HCT116 (cell line): ENCODE data around the gene TPX2. TPM values are rescaled to one million over a fixed set of nuclear protein-coding genes. Genes with fewer than 3 reads are reported as not detected.

ENCODE experiments used
- ATAC-seq: fragments of 200-7000 bp; cut with Tn5 transposase; 2 replicates; pipeline ENCODE4 v1.9.1; 2020; ENCODE audit warnings: mild to moderate bottlenecking, moderate library complexity
- BruUV-seq: library from RNA; stranded (reverse); fragments of 400-500 nt; replicated peaks from 2 replicates; lab custom pipeline; 2021; lab: Mats Ljungman, UMichigan
- CTCF ChIA-PET: fragments of 300-600 bp; sonication (Branson Sonifier 250); formaldehyde crosslinking; loops from one replicate; lab custom pipeline; 2021; ENCODE audit warnings: antibody characterized with exemption; lab: Charles Lee
- POLR2A ChIA-PET: fragments of 300-600, 350-600 bp; sonication (Branson Sonifier 250); formaldehyde crosslinking; loops from one replicate; lab custom pipeline; 2021; ENCODE audit warnings: antibody characterized with exemption; lab: Charles Lee
- RAD21 ChIA-PET, 2 experiments: fragments of 300-600 bp; sonication (Branson Sonifier 250); formaldehyde crosslinking; loops; one replicate each; lab custom pipeline; 2023; ENCODE audit warnings: low total read pairs in 2 of 2; ENCODE audit not compliant: uncharacterized antibody in 2 of 2, unreplicated experiment in 2 of 2, low non-redundant PET in 1 of 2; lab: Charles Lee
- DNase-seq: peaks from one replicate; pipeline ENCODE4 v3.0.0-alpha.2; 2010; ENCODE audit warnings: low read depth, low spot score
- H2AFZ ChIP-seq: fragments of 200-600 bp; shearing (Covaris generic), sonication (generic); 2 replicates; pipeline ENCODE4 v1.6.1; 2017; ENCODE audit warnings: low read depth, mixed run types, mixed read lengths, antibody characterized with exemption, low read length; ENCODE audit not compliant: poor library complexity, severe bottlenecking
- H3K27ac ChIP-seq: 2 replicates; pipeline ENCODE4 v1.5.1; 2012; ENCODE audit warnings: low read depth, low read length
- H3K27me3 ChIP-seq: fragments of 200-600 bp; sonication (generic); 2 replicates; pipeline ENCODE4 v1.6.1; 2016; ENCODE audit warnings: mixed run types, low read length, mixed read lengths; ENCODE audit not compliant: insufficient read depth
- H3K36me3 ChIP-seq, 2 experiments: fragments of 200-500 bp in 1 of 2; fragments of 200-600 bp in 1 of 2; sonication (Bioruptor generic) in 1 of 2; sonication (generic) in 1 of 2; 2 replicates each; pipeline versions ENCODE4 v1.5.1 to v1.6.1; 2014 to 2016; ENCODE audit warnings: low read length in 2 of 2, inconsistent platforms in 1 of 2, mixed read lengths in 1 of 2, mixed run types in 1 of 2; ENCODE audit not compliant: insufficient read depth in 2 of 2, control insufficient read depth in 1 of 2
- H3K4me1 ChIP-seq, 2 experiments: fragments of 200-600 bp in 1 of 2; sonication (generic) in 1 of 2; 2 replicates each; pipeline versions ENCODE4 v1.5.1 to v1.6.1; 2012 to 2017; ENCODE audit warnings: low read length in 2 of 2, inconsistent platforms in 1 of 2, mild to moderate bottlenecking in 1 of 2, mixed read lengths in 1 of 2, mixed run types in 1 of 2, moderate library complexity in 1 of 2; ENCODE audit not compliant: insufficient read depth in 2 of 2, control insufficient read depth in 1 of 2
- H3K4me2 ChIP-seq: fragments of 200-600 bp; sonication (generic); 2 replicates; pipeline ENCODE4 v1.6.1; 2017; ENCODE audit warnings: mixed run types, low read length, mixed read lengths
- H3K4me3 ChIP-seq, 2 experiments: fragments of 200-600 bp in 1 of 2; sonication (generic) in 1 of 2; replicated peaks in 1 of 2; 2 replicates each; pipeline ENCODE4 v1.5.1; 2011 to 2016; ENCODE audit warnings: low read length in 2 of 2, control low read depth in 1 of 2, low read depth in 1 of 2, mild to moderate bottlenecking in 1 of 2, mixed read lengths in 1 of 2, mixed run types in 1 of 2
- H3K79me2 ChIP-seq: fragments of 200-600 bp; sonication (generic); 2 replicates; pipeline ENCODE4 v1.6.1; 2017; ENCODE audit warnings: mild to moderate bottlenecking, mixed run types, low read length, moderate library complexity, mixed read lengths; ENCODE audit not compliant: insufficient read depth
- H3K9ac ChIP-seq: fragments of 200-600 bp; sonication (generic); 2 replicates; pipeline ENCODE4 v1.6.1; 2016; ENCODE audit warnings: low read length, mixed read lengths
- H3K9me2 ChIP-seq: fragments of 200-600 bp; sonication (generic), shearing (Covaris generic); 2 replicates; pipeline ENCODE4 v1.6.1; 2017; ENCODE audit warnings: mixed run types, mild to moderate bottlenecking, moderate library complexity; ENCODE audit not compliant: insufficient read depth
- H3K9me3 ChIP-seq, 2 experiments: fragments of 200-500 bp in 1 of 2; fragments of 200-600 bp in 1 of 2; sonication (Bioruptor generic) in 1 of 2; sonication (generic) in 1 of 2; 2 replicates each; pipeline ENCODE4 v1.6.1; 2014 to 2017; ENCODE audit warnings: low read length in 2 of 2, mixed read lengths in 2 of 2, inconsistent platforms in 1 of 2, low read depth in 1 of 2, mild to moderate bottlenecking in 1 of 2, mixed run types in 1 of 2, moderate library complexity in 1 of 2; ENCODE audit not compliant: control insufficient read depth in 1 of 2, insufficient read depth in 1 of 2
- H4K20me1 ChIP-seq: fragments of 200-600 bp; sonication (generic), shearing (Covaris generic); 2 replicates; pipeline ENCODE4 v1.6.1; 2017; ENCODE audit warnings: mixed run types, mild to moderate bottlenecking, moderate library complexity; ENCODE audit not compliant: insufficient read depth
- CBX3 ChIP-seq: IDR thresholded peaks from 2 replicates; pipeline ENCODE4 v1.6.1; 2012; ENCODE audit warnings: low read depth
- CEBPB ChIP-seq: IDR thresholded peaks from 2 replicates; pipeline ENCODE4 v1.6.1; 2012; ENCODE audit warnings: low read depth
- EGR1 ChIP-seq: IDR thresholded peaks from 2 replicates; pipeline ENCODE4 v1.6.1; 2012; ENCODE audit warnings: low read depth
- ELF1 ChIP-seq: IDR thresholded peaks from 2 replicates; pipeline ENCODE4 v1.6.1; 2012; ENCODE audit warnings: low read depth, borderline replicate concordance
- EZH2phosphoT487 ChIP-seq: fragments of 200-600 bp; IDR thresholded peaks from 2 replicates; pipeline ENCODE4 v1.6.1; 2018; ENCODE audit warnings: antibody characterized with exemption, borderline replicate concordance
- JUND ChIP-seq: IDR thresholded peaks from 2 replicates; pipeline ENCODE4 v1.6.1; 2012
- POLR2AphosphoS5 ChIP-seq: IDR thresholded peaks from 2 replicates; pipeline ENCODE4 v1.6.1; 2011; ENCODE audit warnings: mild to moderate bottlenecking, low read depth, low read length, moderate library complexity
- RAD21 ChIP-seq: IDR thresholded peaks from 2 replicates; pipeline ENCODE4 v1.6.1; 2012; ENCODE audit warnings: low read depth, mild to moderate bottlenecking
- SRF ChIP-seq: IDR thresholded peaks from 2 replicates; pipeline ENCODE4 v1.6.1; 2012; ENCODE audit warnings: low read depth
- TCF7L2 ChIP-seq: IDR thresholded peaks from 2 replicates; pipeline ENCODE4 v1.7.0; 2011; ENCODE audit warnings: borderline replicate concordance, inconsistent platforms; ENCODE audit not compliant: insufficient read depth, insufficient read length; ENCODE audit errors: extremely low read depth
- ZFX ChIP-seq: fragments of 450-650 bp; IDR thresholded peaks from 2 replicates; pipeline ENCODE4 v1.6.1; 2017
- intact Hi-C: fragments of 100-400 bp; cut with micrococcal nuclease; formaldehyde crosslinking; loops from 2 replicates; pipeline ENCODE4 v1.10.0; 2022
- total RNA-seq: library from RNA; stranded (reverse); gene quantifications from one replicate; pipeline ENCODE4 v1.2.1, GENCODE V29; 2021; ENCODE audit not compliant: unreplicated experiment
- TF ChIP-seq, protein P1 (sequence below), 3 experiments: fragments of 200-600 bp in 1 of 3; sonication (generic) in 1 of 3; IDR thresholded peaks in 2 of 3; conservative IDR thresholded peaks in 1 of 3; 2 replicates each; pipeline ENCODE4 v1.5.1; 2012 to 2017; ENCODE audit warnings: low read depth in 2 of 3, low read length in 2 of 3, antibody characterized with exemption in 1 of 3, borderline replicate concordance in 1 of 3, control low read depth in 1 of 3, mild to moderate bottlenecking in 1 of 3, mixed read lengths in 1 of 3, mixed run types in 1 of 3, moderate library complexity in 1 of 3; ENCODE audit not compliant: insufficient read depth in 1 of 3
- TF ChIP-seq, protein P2 (sequence below): IDR thresholded peaks from 2 replicates; pipeline ENCODE4 v1.6.1; 2012; ENCODE audit warnings: low read depth
- TF ChIP-seq, protein P3 (sequence below): IDR thresholded peaks from 2 replicates; pipeline ENCODE4 v1.6.1; 2012

Gene TPX2
- total RNA-seq, 1 experiment from 2014 or later = 163 TPM

DNA sequence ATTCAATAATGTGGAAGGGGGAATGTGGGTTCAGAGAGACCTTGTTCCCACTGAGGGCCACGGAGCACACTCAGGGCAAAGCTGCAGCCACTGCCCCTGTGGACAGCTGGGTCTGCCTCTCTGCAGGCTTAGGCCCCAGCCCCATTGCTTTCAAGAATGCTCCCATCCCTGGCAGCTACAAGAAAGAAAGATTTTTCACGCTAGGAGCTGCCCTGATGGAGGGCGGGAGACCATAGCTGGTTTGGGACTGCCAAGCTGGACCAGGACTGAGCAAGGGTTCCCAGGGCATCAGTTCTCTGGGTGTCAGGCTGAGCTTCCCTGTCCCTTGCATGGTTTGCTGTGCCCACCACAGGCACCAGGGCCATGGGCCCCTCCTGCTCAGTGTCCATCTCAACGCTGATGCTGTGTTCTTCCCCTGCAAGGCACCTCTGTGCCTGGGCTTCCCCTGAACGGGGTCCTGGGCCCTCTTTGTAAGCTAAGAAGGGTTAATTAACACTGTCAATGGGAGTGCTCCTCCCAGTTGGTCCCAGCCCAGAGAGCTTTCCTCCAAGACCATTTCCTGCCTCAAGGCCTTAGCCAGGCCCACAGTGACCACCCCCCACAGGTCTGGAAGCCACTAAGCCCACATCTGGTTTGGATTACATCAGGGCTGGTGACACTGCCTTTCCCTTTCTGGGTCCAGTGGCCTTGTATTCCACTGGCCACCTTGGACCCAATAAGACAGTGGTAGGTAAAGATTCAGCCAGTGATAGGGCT is 97.9 kb downstream of the TPX2 start:
- H3K79me2 ChIP-seq = no peaks in the 10 kb centered on the region
- H3K4me2 ChIP-seq = peak overlapping the region; percentile 58
- H3K4me1 ChIP-seq = peaks cover 24 to 54% of the 10 kb centered on the region in 2 experiments
- H2AFZ ChIP-seq = no peak overlapping the region
- intact Hi-C loops = no loop called here
- H3K27me3 ChIP-seq = no peaks in the 10 kb centered on the region
- RAD21 ChIA-PET = interaction anchor here in 1 of 2 experiments (1.0 kb wide), 1 partner anchor 13 kb away, joined by 3 read pairs; no protein-coding TSS in a partner anchor
- DNase-seq = no peak
- no peaks in the 10 kb centered on the region for H3K9me3 ChIP-seq
- POLR2A ChIA-PET = no interaction called here
- H3K36me3 ChIP-seq = no peaks in the 10 kb centered on the region
- H3K9me2 ChIP-seq = no peaks in the 10 kb centered on the region
- CTCF ChIA-PET = interaction anchor here (1.4 to 3.4 kb wide), 5 partner anchors 8 to 23 kb away, joined by 3 to 20 read pairs (median 10); partner anchors contain the start of gene FOXS1
- BruUV-seq = no TSS peak
- TF ChIP-seq CBX3 (no peak), JUND (no peak)
- no peak overlapping the region for H3K9ac ChIP-seq
- no peak overlapping the region for H3K27ac ChIP-seq
- no peak for ATAC-seq
- H4K20me1 ChIP-seq = no peaks in the 10 kb centered on the region
- H3K4me3 ChIP-seq = no peak overlapping the region

DNA sequence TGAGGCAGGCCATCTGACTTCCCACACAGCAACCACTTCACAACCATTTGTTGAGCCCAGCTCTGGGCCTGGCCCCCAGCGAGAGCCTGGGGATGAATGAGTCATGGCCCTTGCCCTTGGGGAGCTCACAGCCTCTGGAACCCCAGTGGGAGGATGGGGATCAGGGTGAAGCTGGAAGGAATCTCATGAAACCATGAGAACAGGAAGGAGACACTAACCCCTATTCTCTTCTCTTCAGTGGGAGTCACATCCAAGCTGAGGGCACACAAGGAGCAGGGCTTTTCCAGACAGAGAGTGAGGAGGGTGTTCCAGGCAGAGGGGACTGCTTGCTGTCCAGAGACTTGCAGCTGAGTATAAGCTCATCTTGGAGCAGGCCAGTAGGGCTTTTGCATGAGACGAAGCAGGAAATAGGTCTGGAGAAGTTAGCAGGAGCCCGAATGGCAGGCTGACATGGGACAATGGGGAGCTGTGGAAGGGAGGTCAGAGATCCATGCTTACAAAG is 98.9 kb downstream of the TPX2 start:
- Histone ChIP-seq H3K9ac (no peak overlapping the region), H3K27me3 (no peaks in the 10 kb centered on the region), H3K79me2 (no peaks in the 10 kb centered on the region), H3K36me3 (no peaks in the 10 kb centered on the region), H3K4me2 (no peak overlapping the region), H3K9me2 (no peaks in the 10 kb centered on the region), H3K4me3 (no peak overlapping the region), H2AFZ (no peak overlapping the region), H4K20me1 (no peaks in the 10 kb centered on the region), H3K4me1 (peaks cover 31 to 63% of the 10 kb centered on the region in 2 experiments), H3K9me3 (no peaks in the 10 kb centered on the region), H3K27ac (no peak overlapping the region)
- DNase-seq (no peak), ATAC-seq (no peak)
- ChIA-PET POLR2A (no interaction called here), CTCF (interaction anchor here (0.8 to 3.4 kb wide), 6 partner anchors 9 to 194 kb away, joined by 3 to 20 read pairs (median 4); no protein-coding TSS in a partner anchor), RAD21 (no interaction called here)
- TF ChIP-seq RAD21 = no peak
- no peak for TF ChIP-seq ZFX
- no peak for TF ChIP-seq EGR1
- TF ChIP-seq TCF7L2 = no peak
- no peak for TF ChIP-seq ELF1
- no peak for TF ChIP-seq JUND
- TF ChIP-seq, protein P1, sequence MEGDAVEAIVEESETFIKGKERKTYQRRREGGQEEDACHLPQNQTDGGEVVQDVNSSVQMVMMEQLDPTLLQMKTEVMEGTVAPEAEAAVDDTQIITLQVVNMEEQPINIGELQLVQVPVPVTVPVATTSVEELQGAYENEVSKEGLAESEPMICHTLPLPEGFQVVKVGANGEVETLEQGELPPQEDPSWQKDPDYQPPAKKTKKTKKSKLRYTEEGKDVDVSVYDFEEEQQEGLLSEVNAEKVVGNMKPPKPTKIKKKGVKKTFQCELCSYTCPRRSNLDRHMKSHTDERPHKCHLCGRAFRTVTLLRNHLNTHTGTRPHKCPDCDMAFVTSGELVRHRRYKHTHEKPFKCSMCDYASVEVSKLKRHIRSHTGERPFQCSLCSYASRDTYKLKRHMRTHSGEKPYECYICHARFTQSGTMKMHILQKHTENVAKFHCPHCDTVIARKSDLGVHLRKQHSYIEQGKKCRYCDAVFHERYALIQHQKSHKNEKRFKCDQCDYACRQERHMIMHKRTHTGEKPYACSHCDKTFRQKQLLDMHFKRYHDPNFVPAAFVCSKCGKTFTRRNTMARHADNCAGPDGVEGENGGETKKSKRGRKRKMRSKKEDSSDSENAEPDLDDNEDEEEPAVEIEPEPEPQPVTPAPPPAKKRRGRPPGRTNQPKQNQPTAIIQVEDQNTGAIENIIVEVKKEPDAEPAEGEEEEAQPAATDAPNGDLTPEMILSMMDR (IDR thresholded peaks at IDR 0.05 in 2 of 3, conservative IDR thresholded peaks at IDR 0.05 in 1 of 3; ENCODE audit: borderline replicate concordance in 1 of 3, insufficient read depth in 1 of 3, low read depth in 2 of 3, low read length in 2 of 3) = no peak
- TF ChIP-seq EZH2phosphoT487 = no peak
- TF ChIP-seq, protein P2, sequence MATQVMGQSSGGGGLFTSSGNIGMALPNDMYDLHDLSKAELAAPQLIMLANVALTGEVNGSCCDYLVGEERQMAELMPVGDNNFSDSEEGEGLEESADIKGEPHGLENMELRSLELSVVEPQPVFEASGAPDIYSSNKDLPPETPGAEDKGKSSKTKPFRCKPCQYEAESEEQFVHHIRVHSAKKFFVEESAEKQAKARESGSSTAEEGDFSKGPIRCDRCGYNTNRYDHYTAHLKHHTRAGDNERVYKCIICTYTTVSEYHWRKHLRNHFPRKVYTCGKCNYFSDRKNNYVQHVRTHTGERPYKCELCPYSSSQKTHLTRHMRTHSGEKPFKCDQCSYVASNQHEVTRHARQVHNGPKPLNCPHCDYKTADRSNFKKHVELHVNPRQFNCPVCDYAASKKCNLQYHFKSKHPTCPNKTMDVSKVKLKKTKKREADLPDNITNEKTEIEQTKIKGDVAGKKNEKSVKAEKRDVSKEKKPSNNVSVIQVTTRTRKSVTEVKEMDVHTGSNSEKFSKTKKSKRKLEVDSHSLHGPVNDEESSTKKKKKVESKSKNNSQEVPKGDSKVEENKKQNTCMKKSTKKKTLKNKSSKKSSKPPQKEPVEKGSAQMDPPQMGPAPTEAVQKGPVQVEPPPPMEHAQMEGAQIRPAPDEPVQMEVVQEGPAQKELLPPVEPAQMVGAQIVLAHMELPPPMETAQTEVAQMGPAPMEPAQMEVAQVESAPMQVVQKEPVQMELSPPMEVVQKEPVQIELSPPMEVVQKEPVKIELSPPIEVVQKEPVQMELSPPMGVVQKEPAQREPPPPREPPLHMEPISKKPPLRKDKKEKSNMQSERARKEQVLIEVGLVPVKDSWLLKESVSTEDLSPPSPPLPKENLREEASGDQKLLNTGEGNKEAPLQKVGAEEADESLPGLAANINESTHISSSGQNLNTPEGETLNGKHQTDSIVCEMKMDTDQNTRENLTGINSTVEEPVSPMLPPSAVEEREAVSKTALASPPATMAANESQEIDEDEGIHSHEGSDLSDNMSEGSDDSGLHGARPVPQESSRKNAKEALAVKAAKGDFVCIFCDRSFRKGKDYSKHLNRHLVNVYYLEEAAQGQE = no peak
- no peak for TF ChIP-seq CBX3
- TF ChIP-seq, protein P3, sequence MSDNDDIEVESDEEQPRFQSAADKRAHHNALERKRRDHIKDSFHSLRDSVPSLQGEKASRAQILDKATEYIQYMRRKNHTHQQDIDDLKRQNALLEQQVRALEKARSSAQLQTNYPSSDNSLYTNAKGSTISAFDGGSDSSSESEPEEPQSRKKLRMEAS = no peak
- no peak for TF ChIP-seq POLR2AphosphoS5
- no peak for TF ChIP-seq SRF
- no peak for TF ChIP-seq CEBPB
- no TSS peak for BruUV-seq
- intact Hi-C loops = no loop called here
